K562 (cell line): ENCODE data around the gene ITPRIPL2. TPM values are rescaled to one million over a fixed set of nuclear protein-coding genes. Genes with fewer than 3 reads are reported as not detected.

Source experiments
- ARID1B ChIP-seq: fragments of 450-650 bp; IDR thresholded peaks from 2 replicates; pipeline ENCODE4 v1.6.1; 2016; ENCODE audit warnings: antibody characterized with exemption, mild to moderate bottlenecking, inconsistent platforms
- BRD9 ChIP-seq: fragments of 450-650 bp; IDR thresholded peaks from 2 replicates; pipeline ENCODE4 v1.6.1; 2018; ENCODE audit warnings: low read depth; ENCODE audit not compliant: partially characterized antibody
- CHCHD3 ChIP-seq: fragments of 250-450 bp; sonication (Bioruptor Pico); IDR thresholded peaks from 2 replicates; pipeline ENCODE4 v2.1.2; 2022; ENCODE audit warnings: mild to moderate bottlenecking
- CREM ChIP-seq: IDR thresholded peaks from 2 replicates; pipeline ENCODE4 v1.6.1; 2014; ENCODE audit warnings: antibody characterized with exemption, low read depth
- FIP1L1 ChIP-seq: fragments of 200-400 bp; formaldehyde crosslinking; IDR thresholded peaks from 2 replicates; pipeline ENCODE4 v1.6.1; 2018; ENCODE audit warnings: mild to moderate bottlenecking, low read depth, low read length; ENCODE audit not compliant: poor library complexity, severe bottlenecking
- FOXA3 ChIP-seq, 2 experiments: fragments of 450-650 bp in 1 of 2; sonication (generic) in 1 of 2; formaldehyde crosslinking; IDR thresholded peaks in 1 of 2; conservative IDR thresholded peaks in 1 of 2; 2 replicates each; pipeline versions ENCODE4 v1.4.0 to v1.8.0; 2020 to 2022; ENCODE audit warnings: mild to moderate bottlenecking in 2 of 2, missing genetic modification reagents in 1 of 2
- KAT7 ChIP-seq: sonication (generic); formaldehyde crosslinking; IDR thresholded peaks from 2 replicates; pipeline ENCODE4 v1.8.0; 2022; ENCODE audit warnings: missing genetic modification reagents, mild to moderate bottlenecking, borderline replicate concordance
- MNT ChIP-seq, 2 experiments: fragments of 450-650 bp; conservative IDR thresholded peaks; 2 replicates each; pipeline ENCODE4 v1.6.1; 2017; ENCODE audit warnings: mild to moderate bottlenecking in 2 of 2, moderate library complexity in 2 of 2
- OTX1 ChIP-seq: fragments of 450-650 bp; formaldehyde crosslinking; IDR thresholded peaks from 2 replicates; pipeline ENCODE4 v1.4.0; 2022; ENCODE audit warnings: mild to moderate bottlenecking
- SREBF1 ChIP-seq: fragments of 150-350 bp; IDR thresholded peaks from 2 replicates; pipeline ENCODE4 v1.6.1; 2014; ENCODE audit warnings: antibody characterized with exemption, low read depth, low read length, borderline replicate concordance
- STAT5B ChIP-seq: fragments of 250-450 bp; sonication (Bioruptor Pico); IDR thresholded peaks from 2 replicates; pipeline ENCODE4 v1.8.0; 2021; ENCODE audit warnings: mild to moderate bottlenecking, inconsistent platforms
- ZFX ChIP-seq: sonication (generic); formaldehyde crosslinking; IDR thresholded peaks from 2 replicates; pipeline ENCODE4 v1.8.0; 2022; ENCODE audit warnings: mild to moderate bottlenecking, missing genetic modification reagents, moderate library complexity
- ZNF217 ChIP-seq: sonication (generic); formaldehyde crosslinking; IDR thresholded peaks from 2 replicates; pipeline ENCODE4 v1.8.0; 2022; ENCODE audit warnings: mild to moderate bottlenecking, missing genetic modification reagents
- ZNF23 ChIP-seq: fragments of 250-450 bp; sonication (Bioruptor Pico); IDR thresholded peaks from 2 replicates; pipeline ENCODE4 v1.4.0; 2020; ENCODE audit warnings: mild to moderate bottlenecking
- polyA plus RNA-seq, 8 experiments: library from polyadenylated mRNA; depleted of rRNA in 4 of 8; stranded (reverse) in 5 of 8; unstranded in 3 of 8; fragments of >200 nt; fragmentation: Nextera tagmentation in 2 of 8; fragmentation: Illumina TruSeq in 1 of 8; extraction: Ambion mirVana in 2 of 8; extraction: Trizol in 1 of 8; gene quantifications; 2 replicates each; pipeline versions ENCODE4 v1.2.1 to v1.2.3, GENCODE V29; 2011 to 2014; ENCODE audit warnings: inconsistent platforms in 1 of 8, missing spikeins in 1 of 8
- total RNA-seq, 7 experiments: library from RNA; depleted of rRNA in 6 of 7; stranded (reverse); fragments of >200 nt in 6 of 7; fragmentation: Illumina TruSeq in 2 of 7; extraction: Trizol in 2 of 7; gene quantifications; 2 replicates each; pipeline versions ENCODE4 v1.2.1 to v1.2.3, GENCODE V29; 2011 to 2021; ENCODE audit warnings: low replicate concordance in 1 of 7
- TF ChIP-seq, protein P1 (sequence below): sonication (generic); formaldehyde crosslinking; IDR thresholded peaks from 2 replicates; pipeline ENCODE4 v1.8.1; 2022; ENCODE audit warnings: missing genetic modification reagents
- TF ChIP-seq, protein P2 (sequence below), 2 experiments: fragments of 450-650 bp; IDR thresholded peaks; 2 replicates each; pipeline ENCODE4 v1.6.1; 2016; ENCODE audit warnings: mild to moderate bottlenecking in 2 of 2, borderline replicate concordance in 1 of 2, low read depth in 1 of 2, moderate library complexity in 1 of 2

ITPRIPL2 gene
- total and polyA plus RNA-seq, 9 of the 15 experiments (the other 6 are each of a cell fraction or from before 2014, with no cell fraction given), result 0.04 to 2.2 (median 0.58) TPM

- TF ChIP-seq, protein P1, sequence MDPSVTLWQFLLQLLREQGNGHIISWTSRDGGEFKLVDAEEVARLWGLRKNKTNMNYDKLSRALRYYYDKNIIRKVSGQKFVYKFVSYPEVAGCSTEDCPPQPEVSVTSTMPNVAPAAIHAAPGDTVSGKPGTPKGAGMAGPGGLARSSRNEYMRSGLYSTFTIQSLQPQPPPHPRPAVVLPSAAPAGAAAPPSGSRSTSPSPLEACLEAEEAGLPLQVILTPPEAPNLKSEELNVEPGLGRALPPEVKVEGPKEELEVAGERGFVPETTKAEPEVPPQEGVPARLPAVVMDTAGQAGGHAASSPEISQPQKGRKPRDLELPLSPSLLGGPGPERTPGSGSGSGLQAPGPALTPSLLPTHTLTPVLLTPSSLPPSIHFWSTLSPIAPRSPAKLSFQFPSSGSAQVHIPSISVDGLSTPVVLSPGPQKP, result no peak
- TF ChIP-seq CHCHD3 (CRISPR knock-in tag) (no peak), OTX1 (CRISPR knock-in tag) (no peak), ARID1B (peak; percentile 16; the same call in 1 of the 2 replicates), MNT (conservative IDR thresholded peaks at IDR 0.05) (no peak), FIP1L1 (no peak), CREM (no peak), STAT5B (CRISPR knock-in tag) (no peak), ZNF217 (no peak), SREBF1 (no peak), KAT7 (CRISPR knock-in tag) (no peak), ZNF23 (CRISPR knock-in tag) (no peak), FOXA3 (CRISPR knock-in tag; conservative IDR thresholded peaks at IDR 0.05 in 1 of 2, IDR thresholded peaks at IDR 0.05 in 1 of 2) (0 out of 4 replicates have a peak, but pooled peaks of 1 of the 2 experiments have one; percentile 9), BRD9 (no peak), ZFX (CRISPR knock-in tag) (0 out of 2 replicates have a peak, but pooled peaks have one; percentile 21)
- TF ChIP-seq, protein P2, sequence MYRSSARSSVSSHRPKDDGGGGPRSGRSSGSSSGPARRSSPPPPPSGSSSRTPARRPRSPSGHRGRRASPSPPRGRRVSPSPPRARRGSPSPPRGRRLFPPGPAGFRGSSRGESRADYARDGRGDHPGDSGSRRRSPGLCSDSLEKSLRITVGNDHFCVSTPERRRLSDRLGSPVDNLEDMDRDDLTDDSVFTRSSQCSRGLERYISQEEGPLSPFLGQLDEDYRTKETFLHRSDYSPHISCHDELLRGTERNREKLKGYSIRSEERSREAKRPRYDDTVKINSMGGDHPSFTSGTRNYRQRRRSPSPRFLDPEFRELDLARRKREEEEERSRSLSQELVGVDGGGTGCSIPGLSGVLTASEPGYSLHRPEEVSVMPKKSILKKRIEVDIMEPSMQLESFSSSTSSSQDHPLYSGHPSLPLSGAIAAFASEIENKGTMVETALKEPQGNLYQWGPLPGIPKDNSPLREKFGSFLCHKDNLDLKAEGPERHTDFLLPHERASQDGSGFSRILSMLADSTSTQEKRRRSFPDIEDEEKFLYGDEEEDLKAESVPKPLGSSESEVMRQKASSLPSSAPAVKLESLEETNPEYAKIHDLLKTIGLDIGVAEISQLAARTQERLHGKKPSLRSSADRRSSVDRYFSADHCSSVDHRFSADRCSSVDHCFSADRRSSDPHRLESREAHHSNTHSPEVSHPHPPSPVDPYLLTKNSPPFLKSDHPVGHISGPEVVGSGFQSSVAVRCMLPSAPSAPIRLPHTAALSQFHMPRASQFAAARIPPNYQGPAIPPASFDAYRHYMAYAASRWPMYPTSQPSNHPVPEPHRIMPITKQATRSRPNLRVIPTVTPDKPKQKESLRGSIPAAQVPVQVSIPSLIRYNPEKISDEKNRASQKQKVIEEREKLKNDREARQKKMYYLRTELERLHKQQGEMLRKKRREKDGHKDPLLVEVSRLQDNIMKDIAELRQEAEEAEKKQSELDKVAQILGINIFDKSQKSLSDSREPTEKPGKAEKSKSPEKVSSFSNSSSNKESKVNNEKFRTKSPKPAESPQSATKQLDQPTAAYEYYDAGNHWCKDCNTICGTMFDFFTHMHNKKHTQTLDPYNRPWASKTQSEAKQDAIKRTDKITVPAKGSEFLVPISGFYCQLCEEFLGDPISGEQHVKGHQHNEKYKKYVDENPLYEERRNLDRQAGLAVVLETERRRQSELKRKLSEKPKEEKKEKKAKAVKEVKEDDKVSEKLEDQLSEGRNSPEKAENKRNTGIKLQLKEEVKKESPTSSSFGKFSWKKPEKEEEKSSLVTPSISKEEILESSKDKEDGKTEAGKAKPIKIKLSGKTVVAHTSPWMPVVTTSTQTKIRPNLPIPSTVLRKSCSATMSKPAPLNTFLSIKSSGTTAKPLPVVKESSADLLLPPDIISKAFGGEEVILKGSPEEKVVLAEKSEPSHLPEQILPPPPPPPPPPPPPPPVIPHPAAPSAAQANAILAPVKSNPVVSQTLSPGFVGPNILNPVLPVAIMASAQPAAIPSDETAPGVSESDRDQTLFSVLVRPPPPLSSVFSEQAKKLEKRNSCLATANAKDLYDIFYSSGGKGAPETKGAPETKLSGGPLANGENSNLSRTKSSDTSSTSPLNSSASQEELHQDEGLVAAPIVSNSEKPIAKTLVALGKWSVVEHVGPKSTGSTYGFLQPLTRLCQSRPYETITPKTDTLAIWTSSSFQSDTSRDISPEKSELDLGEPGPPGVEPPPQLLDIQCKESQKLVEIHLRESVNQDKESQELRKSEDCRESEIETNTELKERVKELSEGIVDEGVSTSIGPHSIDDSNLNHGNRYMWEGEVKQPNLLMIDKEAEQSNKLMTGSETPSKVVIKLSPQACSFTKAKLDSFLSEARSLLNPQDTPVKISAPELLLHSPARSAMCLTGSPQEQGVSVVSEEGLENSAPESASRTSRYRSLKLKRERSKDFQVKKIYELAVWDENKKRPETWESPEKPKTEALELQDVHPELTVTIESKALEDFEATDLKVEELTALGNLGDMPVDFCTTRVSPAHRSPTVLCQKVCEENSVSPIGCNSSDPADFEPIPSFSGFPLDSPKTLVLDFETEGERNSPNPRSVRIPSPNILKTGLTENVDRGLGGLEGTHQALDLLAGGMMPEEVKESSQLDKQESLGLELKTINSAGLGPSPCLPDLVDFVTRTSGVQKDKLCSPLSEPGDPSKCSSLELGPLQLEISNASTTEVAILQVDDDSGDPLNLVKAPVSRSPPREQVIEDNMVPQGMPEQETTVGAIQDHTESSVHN (IDR thresholded peaks at IDR 0.05; ENCODE audit: borderline replicate concordance in 1 of 2, low read depth in 1 of 2), result no peak
Observed at GRCh38 chr16:19130852-19131824, 17.4 kb downstream of the ITPRIPL2 start (continued).
